HG02610 (cell line): ENCODE results near the gene SERBP1.
"Not testable (repeated sequence)": the region's sequence is repeated elsewhere in the genome, so short reads cannot be mapped to it uniquely, and the experiment has no call there.

Experiments
- ATAC-seq: cut with Tn5 transposase; IDR thresholded peaks from one replicate; pipeline ENCODE4 v1.9.1; 2021; ENCODE audit warnings: mild to moderate bottlenecking, moderate library complexity; ENCODE audit not compliant: unreplicated experiment

Gene SERBP1

DNA sequence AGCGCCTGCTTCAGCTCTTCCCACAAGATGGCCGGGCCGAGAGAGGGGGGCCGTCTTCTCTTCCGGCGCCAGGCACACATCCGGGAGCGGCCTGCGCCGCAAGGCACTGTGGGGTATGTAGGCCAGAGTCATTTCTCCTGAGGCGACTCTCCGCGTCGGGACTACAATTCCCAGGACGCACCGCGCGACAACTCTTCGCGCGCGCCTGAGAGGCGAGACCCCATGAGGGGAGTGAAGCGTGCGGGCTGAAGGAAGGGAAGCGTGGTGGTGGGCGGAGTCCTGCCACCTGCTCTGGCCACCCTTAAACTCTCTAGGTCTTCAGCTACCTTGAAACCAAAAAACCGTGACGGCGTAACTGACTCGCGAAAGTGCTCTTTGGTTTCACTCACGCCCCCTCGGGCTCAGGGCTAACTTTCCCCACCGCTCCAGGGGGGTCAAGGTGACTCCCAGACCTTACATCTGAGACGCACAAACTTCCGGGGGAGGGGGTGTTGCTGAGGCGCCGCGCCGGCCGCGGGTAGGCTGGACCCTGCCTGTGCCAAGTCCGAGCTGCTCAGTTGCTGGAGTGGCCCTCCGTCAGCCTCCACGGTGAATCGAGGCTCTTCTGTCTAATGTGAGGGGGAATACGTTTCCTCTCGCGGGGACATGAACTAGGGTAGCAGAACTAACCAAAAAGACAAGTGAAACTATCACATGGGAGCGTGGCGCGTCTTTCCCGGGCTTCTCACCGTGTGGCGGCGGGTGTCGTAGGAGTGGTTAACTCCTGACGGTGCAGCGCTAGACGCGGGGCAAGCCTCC, at the start of gene SERBP1:
TSS of gene SERBP1 (minus strand) at position 45 of the 798 bp plus-strand sequence. CDS start 102 bp downstream, outside the sequence.
- peak; percentile 87 for ATAC-seq

DNA sequence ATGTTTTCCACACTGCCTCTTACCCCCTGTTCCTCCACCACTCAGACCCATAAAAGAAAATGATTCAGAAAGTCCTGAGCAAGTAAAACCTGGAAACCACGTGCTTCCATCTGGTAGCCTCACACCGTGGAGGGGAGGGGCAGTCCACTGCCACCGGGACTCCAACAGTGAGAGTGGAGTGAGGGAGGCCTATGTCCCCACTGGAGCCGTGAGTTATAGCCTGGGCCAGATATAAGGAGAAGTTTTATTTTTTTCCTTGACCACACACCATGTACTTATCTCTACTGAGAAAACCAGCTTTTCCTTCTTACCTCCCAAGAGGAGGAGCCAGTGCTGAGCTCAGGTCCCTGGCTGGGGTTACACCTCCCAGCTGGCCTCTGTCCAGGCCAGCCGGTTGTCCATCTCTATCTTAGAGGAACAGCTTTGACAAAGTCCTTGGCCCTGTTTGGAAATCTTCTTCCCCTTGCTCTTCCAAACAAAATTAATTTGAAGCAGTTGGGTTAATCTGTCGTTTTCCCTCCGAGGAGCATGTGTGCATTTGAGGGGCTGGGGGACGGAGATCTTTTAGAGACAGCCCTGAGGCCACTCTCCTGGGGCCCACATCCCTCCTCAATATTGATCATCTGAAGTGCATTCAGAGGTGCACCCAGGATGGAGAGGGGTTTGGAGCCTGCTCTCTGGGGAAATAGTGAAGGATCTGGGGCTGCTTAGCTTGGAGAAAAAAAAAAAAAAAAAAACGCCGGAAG, 49.1 kb upstream of the SERBP1 start:
- ATAC-seq = peak; percentile 53

DNA sequence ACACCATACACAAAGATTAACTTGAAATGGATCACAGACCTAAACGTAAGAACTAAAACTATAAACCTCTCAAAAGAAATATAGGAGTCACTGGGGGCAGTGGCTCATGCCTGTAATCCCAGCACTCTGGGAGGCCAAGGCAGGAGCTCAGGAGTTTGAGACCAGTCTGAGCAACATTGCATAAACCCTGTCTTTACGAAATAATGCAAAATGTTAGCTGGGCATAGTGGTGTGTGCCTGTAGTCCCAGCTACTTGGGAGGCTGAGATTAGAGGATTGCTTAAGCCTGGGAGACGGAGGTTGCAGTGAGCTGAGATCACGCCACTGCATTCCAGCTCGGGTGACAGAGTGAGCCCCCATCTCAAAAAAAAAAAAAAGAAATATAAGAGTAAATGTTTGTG, 46.7 kb upstream of the SERBP1 start:
- ATAC-seq = no peak

DNA sequence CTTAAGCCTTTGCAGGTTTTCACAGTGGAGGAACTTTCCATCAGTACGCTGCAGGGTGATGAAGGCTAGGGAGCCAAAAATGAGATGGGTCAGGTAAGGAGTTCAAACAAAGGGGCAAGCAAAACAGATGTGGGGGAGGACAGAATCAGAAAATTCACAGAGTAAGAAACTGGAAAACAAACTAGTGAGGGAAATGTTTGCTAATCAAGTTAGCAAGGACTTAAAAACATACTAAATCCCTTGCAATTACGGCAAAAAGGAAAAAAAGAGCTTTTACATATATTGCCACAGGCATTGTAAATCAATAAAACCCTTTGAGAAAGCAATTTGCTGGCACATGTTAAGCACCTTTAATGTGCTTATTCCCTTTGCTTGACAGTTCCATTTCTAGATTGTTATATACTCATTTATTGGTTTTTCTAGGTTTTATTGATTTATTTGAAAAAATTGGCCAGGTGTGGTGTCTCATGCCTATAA, 45.8 kb upstream of the SERBP1 start:
- ATAC-seq = no peak

DNA sequence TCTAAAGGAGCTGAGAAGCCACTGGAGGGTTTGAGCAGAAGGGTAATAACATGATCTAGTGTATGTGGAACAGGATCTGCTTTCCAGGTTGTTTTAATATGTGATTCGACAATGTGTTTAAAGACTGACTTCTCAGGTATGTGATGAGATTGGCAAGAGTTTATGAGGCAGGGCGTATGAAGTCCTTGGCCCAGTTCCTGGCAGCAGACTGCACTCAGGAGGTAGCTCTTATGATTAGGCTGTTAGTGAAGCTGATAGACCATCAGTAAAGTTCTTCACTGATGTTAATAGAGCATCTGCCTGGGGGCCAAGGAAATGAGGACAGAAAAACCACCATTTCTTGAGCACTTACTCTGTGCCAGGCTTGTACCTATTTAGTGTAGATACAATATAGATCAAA, 41.9 kb upstream of the SERBP1 start:
- ATAC-seq = no peak

DNA sequence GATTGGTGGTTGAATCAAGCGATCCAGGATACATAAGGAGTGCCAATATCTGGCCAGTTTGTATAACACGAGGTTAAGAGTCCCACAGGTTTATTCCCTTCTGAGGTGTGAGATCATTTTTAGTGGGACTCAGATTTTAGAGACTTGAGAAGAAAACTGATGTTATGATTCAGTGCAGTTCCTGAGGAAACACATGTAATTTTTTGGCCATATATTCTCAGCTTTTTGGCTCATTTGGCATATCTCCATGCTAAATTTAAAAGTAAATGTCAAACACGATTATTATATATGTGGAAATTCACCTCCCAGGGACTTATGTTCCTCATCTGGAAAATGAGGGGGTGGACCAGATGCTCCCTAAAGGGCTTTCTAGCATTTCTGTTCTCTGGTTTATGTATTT, 39.2 kb upstream of the SERBP1 start:
- no peak for ATAC-seq

DNA sequence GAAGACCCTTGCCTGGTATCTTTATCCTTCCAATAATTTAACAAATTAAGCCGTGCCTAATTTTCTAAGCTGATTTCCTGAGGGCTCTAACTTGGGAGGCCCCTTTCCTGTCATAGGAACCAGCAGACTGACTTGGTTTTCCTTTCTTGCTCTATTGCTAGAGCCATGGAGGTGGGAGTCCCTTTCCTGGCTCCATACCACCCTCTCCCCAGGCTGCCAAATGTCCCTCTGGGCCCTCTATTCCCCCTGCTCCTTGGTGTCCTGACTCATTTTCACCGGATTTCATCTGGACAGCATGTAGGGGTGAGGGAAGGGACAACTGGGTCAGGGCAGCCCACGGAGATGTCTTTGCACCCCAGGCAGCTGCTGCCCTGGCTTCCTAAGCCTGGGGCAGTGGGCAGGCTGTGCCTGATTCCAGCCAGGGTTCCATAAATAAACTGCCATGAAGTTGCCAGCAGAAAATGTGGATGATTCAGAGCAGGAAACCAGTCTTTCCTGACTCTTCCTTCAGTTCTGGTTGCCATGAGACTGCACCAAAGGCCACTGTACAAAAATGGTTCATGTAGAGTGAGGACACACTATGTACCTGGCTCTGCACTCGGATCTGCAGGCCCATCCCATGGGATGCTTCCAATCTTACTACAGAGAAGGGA, 38.0 kb upstream of the SERBP1 start:
- no peak for ATAC-seq

DNA sequence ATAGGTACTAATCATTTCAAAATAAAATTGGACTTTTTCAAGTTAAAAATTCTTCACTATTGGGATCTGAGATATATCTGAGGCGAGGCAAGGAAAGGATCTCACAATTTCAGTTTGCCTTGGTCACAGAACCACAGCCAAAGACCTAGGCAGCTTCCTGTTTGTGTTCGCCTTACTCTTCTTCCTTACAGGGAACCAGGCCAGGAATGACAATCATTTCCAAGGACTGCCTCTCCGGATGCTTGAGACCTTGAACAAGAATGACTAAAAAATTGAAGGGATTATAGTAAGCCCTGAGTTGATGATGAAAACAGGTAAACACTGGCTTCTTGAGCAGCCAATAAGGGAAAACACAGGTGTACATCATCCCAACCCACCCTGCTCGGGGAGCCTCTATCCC, 35.2 kb upstream of the SERBP1 start:
- no peak for ATAC-seq

DNA sequence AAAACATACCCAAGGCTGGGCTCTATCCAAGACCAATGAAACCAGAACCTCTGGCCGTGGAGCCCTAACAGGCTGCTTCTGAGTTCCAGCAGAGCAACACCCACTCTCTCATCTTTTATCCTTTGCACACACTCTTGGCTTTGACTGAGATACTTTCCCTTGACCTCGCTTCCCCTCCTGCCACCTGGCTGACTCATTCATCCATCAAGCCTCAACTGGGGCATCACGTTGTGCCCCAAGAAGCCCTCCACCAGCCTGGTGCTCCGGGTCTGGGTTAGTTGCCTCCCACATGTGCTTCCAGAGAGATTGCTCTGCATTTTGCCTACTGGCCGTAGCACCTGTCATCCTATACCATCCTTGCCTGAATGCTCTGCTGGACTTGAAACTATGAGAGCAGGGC, 34.5 kb upstream of the SERBP1 start:
- no peak for ATAC-seq

DNA sequence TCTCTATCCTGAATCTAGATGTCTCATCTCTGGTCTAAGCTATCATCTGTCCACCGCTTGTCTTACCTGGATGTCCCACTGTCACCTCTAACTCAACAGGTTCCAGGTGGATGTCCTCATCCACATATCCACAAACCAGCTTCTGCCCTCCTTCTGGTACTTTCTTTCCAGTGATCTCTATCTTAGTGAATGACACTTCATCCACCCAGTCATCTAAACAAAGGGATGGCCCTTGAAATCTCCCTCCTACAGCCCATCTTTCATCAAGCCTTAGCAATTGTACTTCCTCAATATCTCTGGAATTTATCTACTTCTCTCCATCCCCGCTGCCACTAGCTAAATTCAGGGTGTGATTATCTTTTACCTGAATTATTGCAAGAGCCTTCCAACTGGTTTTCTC, 33.9 kb upstream of the SERBP1 start:
- ATAC-seq = no peak

DNA sequence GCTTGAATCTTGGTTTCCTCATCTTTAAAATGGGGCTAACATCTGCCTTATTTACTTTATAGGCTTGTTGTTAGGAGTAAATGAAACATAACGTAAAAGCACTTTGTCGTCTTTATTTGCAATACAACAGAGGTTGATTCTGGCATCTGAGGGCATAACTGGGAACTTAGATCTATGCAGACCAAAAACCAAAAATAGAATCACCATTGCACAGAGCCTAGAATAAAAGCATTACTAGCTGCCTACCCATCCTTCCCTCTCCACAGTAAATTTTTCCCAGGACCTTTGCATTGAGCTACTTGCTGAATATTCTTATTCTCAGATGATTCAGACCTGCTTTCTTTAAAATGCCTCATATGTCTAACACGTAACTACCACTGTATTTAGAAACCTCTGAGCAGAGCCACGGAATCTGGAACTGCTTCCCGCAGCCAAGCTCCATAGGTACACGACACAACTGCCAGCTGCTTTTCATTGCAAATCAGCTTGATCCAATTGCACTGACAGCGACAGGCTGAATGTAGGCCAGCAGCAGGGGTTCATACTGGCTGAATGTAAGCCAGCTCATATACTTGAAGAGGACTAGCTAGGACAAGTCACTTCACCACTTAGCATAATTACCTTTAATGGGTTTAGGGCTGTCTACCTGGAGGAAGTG, 33.2 kb upstream of the SERBP1 start:
- no peak for ATAC-seq

DNA sequence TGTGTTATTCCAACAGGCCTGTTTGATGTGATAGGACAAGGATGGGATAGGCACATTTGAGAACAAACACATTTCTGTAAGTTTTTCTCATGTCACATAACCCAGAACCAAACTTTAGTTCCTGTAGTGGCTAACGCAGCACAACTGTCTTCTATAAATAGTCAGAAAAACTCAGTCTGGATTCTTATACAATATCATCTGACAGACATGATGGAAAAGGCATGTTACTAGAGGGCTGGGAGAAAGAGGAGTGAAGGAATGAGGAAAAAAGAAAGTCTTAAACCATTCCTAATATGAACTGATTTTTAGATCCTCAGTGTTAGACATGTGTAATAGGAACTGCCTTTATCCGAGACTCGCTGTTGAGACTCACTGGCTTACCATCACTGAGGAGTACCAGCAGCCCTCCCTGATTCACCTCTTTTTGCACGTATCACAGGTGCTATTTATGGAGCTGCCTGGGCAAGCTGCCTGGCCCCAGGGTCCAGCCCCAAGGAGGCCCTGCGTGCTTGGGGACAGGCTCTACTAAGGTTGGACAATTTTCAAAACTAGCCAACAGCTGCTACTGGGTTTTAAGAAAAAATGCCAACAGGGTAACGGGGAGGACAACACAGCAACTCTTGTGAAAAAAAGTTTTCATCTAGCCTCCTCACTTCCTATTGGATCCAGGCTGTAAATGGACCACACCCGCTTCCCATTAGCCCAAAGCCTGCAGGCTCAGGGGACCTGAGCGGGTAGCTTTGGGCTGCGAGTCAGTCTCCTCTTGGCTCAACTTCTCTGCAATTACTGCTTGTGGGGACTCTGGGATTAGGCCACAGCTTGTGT, 30.7 kb upstream of the SERBP1 start:
- no peak for ATAC-seq

DNA sequence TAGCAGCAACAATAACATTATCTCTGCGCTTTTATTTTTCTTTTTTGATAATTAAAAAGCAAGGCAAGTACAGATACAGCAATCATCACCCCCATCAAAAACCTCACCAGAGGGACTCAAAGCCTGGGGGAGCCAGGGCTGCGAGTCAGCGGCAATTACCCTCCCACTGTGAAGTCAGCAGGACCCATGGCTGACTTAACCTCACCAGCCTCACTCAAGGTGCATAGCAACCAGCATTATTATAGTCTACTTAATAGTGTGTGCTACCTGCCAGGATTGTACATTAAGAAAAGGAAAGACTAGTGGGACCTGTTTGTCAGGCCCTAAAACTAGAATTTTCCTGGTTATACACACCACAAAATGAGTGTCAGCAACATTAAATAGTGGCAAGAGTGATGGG, 28.9 kb upstream of the SERBP1 start:
- no peak for ATAC-seq

DNA sequence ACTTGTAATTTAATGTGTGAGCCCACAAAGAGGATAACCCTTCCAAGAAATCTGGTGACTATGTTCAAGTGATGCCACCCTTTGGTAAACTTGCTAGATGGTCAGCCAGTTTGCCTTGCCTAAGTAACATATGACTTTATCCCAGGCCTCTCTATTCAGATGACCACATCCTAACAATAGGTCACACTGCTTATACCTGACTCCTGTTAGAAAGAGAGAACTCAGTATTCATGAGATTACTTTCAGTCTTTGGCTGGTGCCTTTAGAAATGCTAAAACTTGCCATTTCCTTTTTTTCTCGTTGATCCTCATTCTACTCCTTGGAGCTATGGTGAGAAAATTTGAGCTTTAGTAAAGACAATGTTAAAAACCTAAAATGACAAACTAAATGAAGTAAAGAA, 28.5 kb upstream of the SERBP1 start:
- no peak for ATAC-seq

DNA sequence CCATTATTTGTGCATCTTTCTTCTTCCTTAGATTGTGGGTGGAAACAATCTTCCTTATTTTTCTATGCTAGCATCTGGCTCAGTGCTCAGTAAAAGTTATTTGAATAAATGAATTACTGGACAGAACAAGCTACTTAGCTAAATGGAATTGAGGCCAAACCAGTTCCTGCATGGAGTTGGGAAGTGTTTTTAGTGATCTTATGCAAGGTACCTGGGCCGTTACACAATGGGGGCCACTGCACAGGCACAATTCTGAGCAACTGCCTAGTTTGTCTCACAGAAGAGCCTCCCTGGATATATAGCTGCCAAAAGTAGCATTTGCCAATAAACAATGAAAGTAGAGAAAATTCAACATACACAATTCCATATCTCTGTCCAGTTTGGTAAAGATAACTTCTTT, 27.0 kb upstream of the SERBP1 start:
- ATAC-seq = no peak

DNA sequence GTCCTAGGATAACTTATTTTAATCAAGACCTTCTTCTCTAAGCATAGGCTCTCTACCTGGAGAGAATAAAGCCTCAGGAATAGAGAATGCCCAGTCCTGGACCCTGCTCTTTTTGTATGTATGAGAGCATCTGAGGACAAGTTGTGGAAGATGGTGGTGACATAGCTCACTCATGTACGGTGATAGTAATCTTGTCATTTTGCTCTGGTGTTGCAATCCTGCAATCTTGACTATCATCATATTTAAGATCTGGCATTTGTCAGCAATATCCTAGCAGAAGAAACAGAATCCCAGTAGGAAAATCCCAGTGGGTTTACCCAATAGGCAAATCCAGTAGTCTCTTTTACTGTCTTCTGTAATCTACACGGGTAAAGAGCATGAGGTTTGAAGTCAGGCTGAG, 21.6 kb upstream of the SERBP1 start:
- no peak for ATAC-seq

DNA sequence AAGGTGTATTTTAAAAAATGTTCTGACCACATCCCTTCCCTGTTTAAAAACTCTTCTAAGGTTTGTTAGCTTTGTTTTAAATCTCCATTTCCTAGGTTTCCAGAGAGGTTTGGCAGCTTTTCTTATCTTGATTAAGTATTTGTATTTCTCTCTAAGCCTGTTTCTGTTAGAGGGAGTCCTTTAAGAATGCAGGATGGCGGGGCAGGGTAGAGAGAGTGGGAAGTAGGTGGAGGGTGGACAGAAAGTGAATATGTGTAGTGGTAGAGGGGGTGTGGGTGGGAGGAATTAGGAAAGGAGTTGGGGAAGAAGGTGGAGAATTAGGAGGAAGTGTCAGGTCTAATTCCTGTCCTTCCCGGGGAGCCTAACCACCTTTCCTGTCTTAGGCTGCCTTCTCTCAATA, 21.2 kb upstream of the SERBP1 start:
- no peak for ATAC-seq

DNA sequence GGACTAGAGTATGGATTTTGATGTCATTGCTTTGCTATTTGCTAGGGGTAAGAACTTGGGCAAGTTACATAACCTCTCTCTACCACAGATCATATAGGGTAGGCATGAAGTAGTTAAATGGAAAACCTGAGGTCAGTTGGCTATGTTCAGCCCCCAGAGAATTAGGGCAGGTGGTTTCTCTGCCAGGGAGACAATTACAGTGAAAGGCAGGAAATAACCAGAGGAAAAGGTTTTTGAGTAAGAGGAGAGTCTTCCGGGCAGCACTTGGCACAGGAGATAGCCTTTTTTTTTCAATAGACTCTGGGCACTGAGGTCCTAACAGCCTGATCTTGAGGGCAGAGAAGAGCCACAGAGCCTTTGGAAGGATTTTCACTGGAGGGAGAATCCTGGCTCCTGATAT, 16.7 kb upstream of the SERBP1 start:
- ATAC-seq = no peak

DNA sequence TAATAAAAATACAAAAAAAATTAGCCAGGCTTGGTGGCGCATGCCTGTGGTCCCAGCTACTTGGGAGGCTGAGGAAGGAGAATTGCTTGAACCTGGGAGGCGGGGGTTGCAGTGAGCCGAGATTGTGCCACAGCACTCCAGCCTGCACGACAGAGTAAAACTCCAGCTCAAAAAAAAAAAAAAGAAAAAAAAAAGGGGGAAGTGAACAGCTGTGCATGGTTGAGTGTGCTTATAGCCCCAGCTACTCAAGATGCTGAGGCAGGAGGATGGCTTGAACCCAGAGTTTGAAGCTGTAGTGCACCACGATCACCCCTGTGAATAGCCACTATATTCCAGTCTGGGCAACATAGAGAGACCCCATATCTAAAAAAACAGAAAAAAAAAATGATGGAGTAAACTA, 15.8 kb upstream of the SERBP1 start:
- not testable (repeated sequence) for ATAC-seq

DNA sequence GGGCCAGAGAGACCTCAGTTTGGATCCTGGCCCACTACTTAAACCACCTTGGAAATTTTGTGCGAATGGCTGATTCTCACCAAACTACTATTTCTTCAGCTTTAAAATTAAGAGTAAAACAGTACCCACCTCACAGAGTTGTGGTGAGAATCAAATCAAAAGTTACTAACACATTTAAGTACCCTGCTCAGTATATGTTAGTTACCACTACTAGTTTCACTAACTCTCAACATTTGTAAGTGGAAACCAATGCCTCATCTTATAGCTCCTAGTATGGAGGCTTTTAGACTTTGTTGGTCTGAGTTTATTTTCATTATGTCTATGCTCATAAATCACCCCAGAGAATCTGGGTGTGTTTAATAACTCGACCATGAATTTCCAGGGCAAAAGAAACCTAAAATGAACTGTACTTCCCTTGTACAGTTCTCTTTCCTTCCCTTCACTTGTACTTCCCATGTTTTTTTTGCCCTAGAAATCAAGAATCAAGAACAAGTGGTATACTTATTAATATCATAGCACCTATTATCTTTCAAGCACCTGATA, 11.6 kb upstream of the SERBP1 start:
- ATAC-seq = no peak
